Fibroblast of villous mesenchyme (primary cell): ENCODE results near the gene OR52K2. TPM values are rescaled to one million over a fixed set of nuclear protein-coding genes. Genes with fewer than 3 reads are reported as not detected.
A peak's percentile ranks its signal among the peaks of the same experiment; 100 is the strongest.

Experiments
- DNase-seq: peaks from one replicate; pipeline ENCODE4 v3.0.0-alpha.2; 2010; ENCODE audit warnings: low read depth
- H3K4me3 ChIP-seq: 2 replicates; pipeline ENCODE4 v1.5.1; 2011; ENCODE audit warnings: low read depth, mild to moderate bottlenecking, low read length
- CTCF ChIP-seq: IDR thresholded peaks from 2 replicates; pipeline ENCODE4 v1.5.1; 2012; ENCODE audit warnings: low read depth, mild to moderate bottlenecking, low read length; ENCODE audit not compliant: insufficient read depth
- total RNA-seq: library from RNA; depleted of rRNA; stranded (reverse); fragments of >200 nt; gene quantifications from 2 replicates; pipeline ENCODE4 v1.2.3, GENCODE V29; 2012

The OR52K2 gene
- total RNA-seq, 1 donor: not detected

DNA sequence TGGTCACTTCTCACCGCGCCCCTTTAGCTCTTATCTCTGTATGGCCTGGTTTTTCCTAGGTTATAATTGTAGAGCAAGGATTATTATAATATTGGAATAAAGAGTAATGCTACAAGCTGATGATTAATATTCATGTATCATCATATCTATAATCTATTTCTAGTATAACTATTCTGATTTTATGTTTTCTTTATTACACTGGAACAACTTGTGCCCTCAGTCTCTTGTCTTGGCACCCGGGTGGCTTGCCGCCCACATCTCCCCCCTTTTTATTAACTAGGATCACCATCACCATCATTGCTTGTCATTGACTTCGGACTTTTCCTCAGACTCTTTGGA is 44.4 kb downstream of the OR52K2 start:
- DNase-seq: no peak
- TF ChIP-seq CTCF: peak; percentile 7

DNA sequence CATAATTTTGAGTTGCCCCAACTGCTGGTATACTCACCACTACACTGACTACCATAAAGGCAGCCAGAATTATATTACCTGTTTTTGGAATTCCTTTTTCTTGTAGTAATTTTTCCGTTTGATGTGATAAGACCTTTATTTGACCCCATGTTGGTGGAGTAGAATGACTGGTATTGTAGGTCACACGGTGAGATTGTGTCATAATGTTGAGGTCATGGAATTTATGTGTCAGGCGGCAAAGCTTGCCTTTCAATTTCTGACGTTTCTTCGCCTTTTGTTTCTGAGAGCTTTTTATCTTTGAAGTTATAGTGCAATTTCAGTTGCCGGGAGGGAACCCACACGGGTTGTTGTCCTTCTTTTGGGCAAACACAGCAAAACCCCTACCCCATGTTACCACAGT is 46.4 kb downstream of the OR52K2 start:
- no peak for TF ChIP-seq CTCF
- DNase-seq: no peak
- no peak overlapping the region for H3K4me3 ChIP-seq

More for the DNA sequence above, 44.4 kb downstream of the OR52K2 start:
- no peak overlapping the region for H3K4me3 ChIP-seq

- DNase-seq: no peak
- no peak overlapping the region for H3K4me3 ChIP-seq
- TF ChIP-seq CTCF: no peak
Observed at GRCh38 chr11:4495986-4496385, 46.9 kb downstream of the OR52K2 start.

GRCh38 chr11:4496557-4497248 is 47.6 kb downstream of the OR52K2 start:
- TF ChIP-seq CTCF: no peak
- H3K4me3 ChIP-seq: no peak overlapping the region
- no peak for DNase-seq

Other genes starting within 250 kb of the OR52K2 start
- gene OR52B4, start 80.9 kb upstream of the OR52K2 start, total RNA-seq: not detected in 2 replicates
- 11.0 and 20.3 TPM in 2 replicates for gene TRIM21, start 55.6 kb upstream of the OR52K2 start, total RNA-seq
- not detected in 2 replicates for gene OR52K1, start 33.4 kb downstream of the OR52K2 start, total RNA-seq
- gene OR52M1, start 95.9 kb downstream of the OR52K2 start, total RNA-seq: not detected in 2 replicates
- not detected in 2 replicates for gene OR52I2, start 132.4 kb downstream of the OR52K2 start, total RNA-seq
- under 0.01 TPM in 1 of 2 replicates, not detected in the other for gene OR52I1, start 144.7 kb downstream of the OR52K2 start, total RNA-seq
- gene TRIM68, start 158.9 kb downstream of the OR52K2 start, total RNA-seq: 9.3 and 12.1 TPM in 2 replicates
- not detected in 2 replicates for gene OR51D1, start 188.2 kb downstream of the OR52K2 start, total RNA-seq
- not detected in 2 replicates for gene OR51E1, start 194.7 kb downstream of the OR52K2 start, total RNA-seq
- gene OR51E2, start 248.6 kb downstream of the OR52K2 start, total RNA-seq: 0.43 and 1.9 TPM in 2 replicates